Peyer's patch (tissue), 4 donors: Measurements from ENCODE around the gene TSPAN14. TPM values are rescaled to one million over a fixed set of nuclear protein-coding genes. Genes with fewer than 3 reads are reported as not detected.

Experiments
- DNase-seq, 3 donors: peaks; one replicate each; pipeline ENCODE4 v3.0.0-alpha.2; 2017 to 2019
- H3K27ac ChIP-seq, 4 donors: fragments of 200-600 bp; sonication (generic); one replicate each; pipeline ENCODE4 v1.5.1; 2016 to 2019
- H3K27me3 ChIP-seq, 2 donors: fragments of 200-600 bp; sonication (generic); one replicate each; pipeline ENCODE4 v1.5.1; 2019
- H3K36me3 ChIP-seq, 3 donors: fragments of 200-600 bp; sonication (generic); one replicate each; pipeline ENCODE4 v1.5.1; 2016 to 2019
- H3K4me1 ChIP-seq, 4 donors: fragments of 200-600 bp; sonication (generic); one replicate each; pipeline ENCODE4 v1.5.1; 2016 to 2019
- H3K4me3 ChIP-seq, 4 donors: fragments of 200-600 bp; sonication (generic); 1 replicate in 3 of 4; 2 replicates in 1 of 4; pipeline ENCODE4 v1.5.1; 2016 to 2019; ENCODE audit warnings: mild to moderate bottlenecking in 1 of 4
- H3K9me3 ChIP-seq, 4 donors: fragments of 200-600 bp; sonication (generic); one replicate each; pipeline ENCODE4 v1.5.1; 2016 to 2019; ENCODE audit warnings: mild to moderate bottlenecking in 1 of 4
- CTCF ChIP-seq, 6 experiments: fragments of 450-650 bp in 4 of 6; fragments of 200-600 bp in 2 of 6; sonication (generic) in 1 of 6; IDR thresholded peaks; one replicate each; pipeline ENCODE4 v1.5.1; 2017 to 2019; ENCODE audit warnings: antibody characterized with exemption in 6 of 6, mild to moderate bottlenecking in 3 of 6, moderate library complexity in 1 of 6
- POLR2A ChIP-seq, 2 donors: fragments of 450-650 bp; IDR thresholded peaks; one replicate each; pipeline ENCODE4 v1.5.1; 2017; ENCODE audit warnings: antibody characterized with exemption in 2 of 2, mild to moderate bottlenecking in 2 of 2, moderate library complexity in 2 of 2
- total RNA-seq, 4 donors: library from RNA; depleted of rRNA; stranded (reverse); fragments of >200 nt; gene quantifications; one replicate each; pipeline ENCODE4 v1.1.0, GENCODE V29; 2016

TSPAN14 gene
- total RNA-seq, 4 donors from 2014 or later: 51.2 to 72.0 (median 68.0) TPM

- peaks cover 0 to 3% (median 0%) of the 10 kb centered on the region in 4 donors for H3K4me1 ChIP-seq
- no peak for DNase-seq
- H3K27me3 ChIP-seq: no peaks in the 10 kb centered on the region
- H3K9me3 ChIP-seq: no peaks in the 10 kb centered on the region
- H3K27ac ChIP-seq: no peak overlapping the region
- H3K4me3 ChIP-seq: no peak overlapping the region
- no peak for TF ChIP-seq POLR2A (IDR thresholded peaks at IDR 0.05)
- TF ChIP-seq CTCF (IDR thresholded peaks at IDR 0.05): no peak
- H3K36me3 ChIP-seq: peaks cover 0 to 67% (median 0%) of the 10 kb centered on the region in 3 donors
Measured at GRCh38 chr10:80427541-80427940, 26.6 kb upstream of the TSPAN14 start.

- Histone ChIP-seq H3K27ac (peak overlapping the region in 2 of 4 donors; percentile 68 to 70), H3K4me1 (peaks cover 0 to 3% (median 0%) of the 10 kb centered on the region in 4 donors), H3K9me3 (no peaks in the 10 kb centered on the region), H3K36me3 (peaks cover 0 to 55% (median 0%) of the 10 kb centered on the region in 3 donors), H3K4me3 (no peak overlapping the region), H3K27me3 (no peaks in the 10 kb centered on the region)
- TF ChIP-seq CTCF (IDR thresholded peaks at IDR 0.05) (peak in 2 of 6 experiments; percentile 29 to 41), POLR2A (IDR thresholded peaks at IDR 0.05) (no peak)
- DNase-seq: peak in 2 of 3 donors; percentile 80 to 83
Measured at GRCh38 chr10:80429521-80429973, 24.6 kb upstream of the TSPAN14 start.

GRCh38 chr10:80433134-80433533, 21.0 kb upstream of the TSPAN14 start:
- no peak overlapping the region for H3K4me3 ChIP-seq
- DNase-seq: no peak
- no peak overlapping the region for H3K27ac ChIP-seq
- no peaks in the 10 kb centered on the region for H3K27me3 ChIP-seq
- peaks cover 0 to 3% (median 0%) of the 10 kb centered on the region in 4 donors for H3K4me1 ChIP-seq
- H3K9me3 ChIP-seq: no peaks in the 10 kb centered on the region
- peaks cover 0 to 20% (median 0%) of the 10 kb centered on the region in 3 donors for H3K36me3 ChIP-seq
- TF ChIP-seq CTCF (IDR thresholded peaks at IDR 0.05): no peak
- TF ChIP-seq POLR2A (IDR thresholded peaks at IDR 0.05): no peak

- TF ChIP-seq POLR2A (IDR thresholded peaks at IDR 0.05) (no peak), CTCF (IDR thresholded peaks at IDR 0.05) (no peak)
- DNase-seq: no peak
- Histone ChIP-seq H3K36me3 (peaks cover 0 to 12% (median 0%) of the 10 kb centered on the region in 3 donors), H3K27ac (no peak overlapping the region), H3K27me3 (no peaks in the 10 kb centered on the region), H3K4me1 (no peaks in the 10 kb centered on the region), H3K4me3 (no peak overlapping the region), H3K9me3 (no peaks in the 10 kb centered on the region)
Measured at GRCh38 chr10:80436446-80437098, 17.5 kb upstream of the TSPAN14 start.

- DNase-seq: no peak
- no peak overlapping the region for H3K27ac ChIP-seq
Measured at GRCh38 chr10:80437227-80437626, 16.9 kb upstream of the TSPAN14 start.

More at GRCh38 chr10:80437227-80437626, 16.9 kb upstream of the TSPAN14 start:
- Histone ChIP-seq H3K36me3 (peaks cover 0 to 7% (median 0%) of the 10 kb centered on the region in 3 donors), H3K4me1 (no peaks in the 10 kb centered on the region), H3K27me3 (no peaks in the 10 kb centered on the region), H3K4me3 (no peak overlapping the region), H3K9me3 (no peaks in the 10 kb centered on the region)
- TF ChIP-seq POLR2A (IDR thresholded peaks at IDR 0.05) (no peak), CTCF (IDR thresholded peaks at IDR 0.05) (no peak)
